ENCODE results near the gene RUSF1.
"Not testable (repeated sequence)": the region's sequence is repeated elsewhere in the genome, so short reads cannot be mapped to it uniquely, and the experiment has no call there.

RUSF1 gene

DNA sequence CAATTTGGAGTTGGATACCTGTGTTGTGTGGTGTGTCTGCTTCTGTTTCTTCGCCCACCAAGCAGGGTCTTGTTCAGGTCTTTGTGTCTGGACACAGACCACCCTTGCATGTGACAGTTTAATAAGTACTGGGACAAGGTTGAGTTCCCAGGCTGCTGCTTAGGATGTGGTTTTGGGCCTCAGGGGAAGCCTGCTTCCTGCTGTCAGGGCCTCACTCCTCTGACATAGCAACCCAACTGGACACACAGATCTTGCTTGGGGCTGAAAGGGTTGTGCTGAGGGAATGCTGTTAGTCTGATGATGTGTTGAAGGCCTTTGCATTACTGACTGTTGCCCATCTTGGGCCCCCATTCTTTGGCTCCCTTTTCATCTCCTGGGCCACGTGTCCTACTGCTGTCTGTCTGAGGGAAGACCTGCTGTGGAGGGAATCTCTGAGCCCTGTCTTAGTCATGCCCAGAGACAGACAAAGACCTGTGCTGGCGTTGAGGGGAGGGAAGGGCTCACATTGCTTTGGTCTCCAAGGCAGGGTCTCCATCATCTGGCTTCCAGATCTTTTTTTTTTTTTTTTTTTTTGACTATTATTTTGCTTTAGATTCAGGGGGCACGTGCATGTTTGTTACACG is 40.9 kb downstream of the RUSF1 start:
- no peak for DNase-seq

DNA sequence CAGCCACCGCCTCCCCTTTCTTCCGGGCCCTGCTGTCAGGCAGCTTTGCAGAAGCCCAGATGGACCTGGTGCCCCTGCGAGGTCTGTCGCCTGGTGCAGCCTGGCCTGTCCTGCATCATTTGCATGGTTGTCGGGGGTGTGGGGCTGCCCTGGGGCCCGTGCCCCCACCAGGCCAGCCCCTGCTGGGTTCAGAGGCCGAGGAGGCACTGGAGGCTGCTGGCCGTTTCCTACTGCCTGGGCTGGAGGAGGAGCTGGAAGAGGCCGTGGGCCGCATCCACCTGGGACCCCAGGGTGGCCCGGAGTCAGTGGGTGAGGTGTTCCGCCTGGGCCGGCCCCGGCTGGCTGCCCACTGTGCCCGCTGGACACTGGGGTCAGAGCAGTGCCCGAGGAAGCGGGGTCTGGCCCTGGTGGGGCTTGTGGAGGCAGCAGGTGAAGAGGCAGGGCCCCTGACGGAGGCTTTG is 41.8 kb downstream of the RUSF1 start:
- no peak for DNase-seq

DNA sequence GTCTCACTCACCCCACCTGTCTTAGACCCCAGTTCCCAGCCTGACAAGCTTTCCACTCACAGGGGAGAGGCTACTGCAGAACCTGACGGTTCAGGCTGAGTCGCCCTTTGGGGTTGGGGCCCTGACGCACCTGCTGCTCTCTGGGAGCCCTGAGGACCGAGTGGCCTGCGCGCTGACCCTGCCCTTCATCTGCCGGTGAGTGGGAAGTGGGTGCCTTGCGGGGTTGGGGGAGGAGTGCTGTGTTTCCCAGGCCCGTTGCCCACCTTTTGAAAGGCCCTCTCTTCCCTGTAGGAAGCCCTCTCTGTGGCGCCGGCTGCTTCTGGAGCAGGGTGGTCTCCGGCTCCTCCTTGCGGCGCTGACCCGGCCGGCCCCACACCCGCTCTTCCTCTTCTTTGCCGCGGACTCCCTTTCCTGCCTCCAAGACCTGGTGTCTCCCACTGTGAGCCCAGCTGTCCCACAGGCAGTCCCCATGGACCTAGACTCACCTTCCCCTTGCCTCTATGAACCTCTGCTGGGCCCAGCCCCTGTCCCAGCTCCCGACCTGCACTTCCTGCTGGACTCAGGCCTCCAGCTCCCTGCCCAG is 42.3 kb downstream of the RUSF1 start:
- no peak for DNase-seq

DNA sequence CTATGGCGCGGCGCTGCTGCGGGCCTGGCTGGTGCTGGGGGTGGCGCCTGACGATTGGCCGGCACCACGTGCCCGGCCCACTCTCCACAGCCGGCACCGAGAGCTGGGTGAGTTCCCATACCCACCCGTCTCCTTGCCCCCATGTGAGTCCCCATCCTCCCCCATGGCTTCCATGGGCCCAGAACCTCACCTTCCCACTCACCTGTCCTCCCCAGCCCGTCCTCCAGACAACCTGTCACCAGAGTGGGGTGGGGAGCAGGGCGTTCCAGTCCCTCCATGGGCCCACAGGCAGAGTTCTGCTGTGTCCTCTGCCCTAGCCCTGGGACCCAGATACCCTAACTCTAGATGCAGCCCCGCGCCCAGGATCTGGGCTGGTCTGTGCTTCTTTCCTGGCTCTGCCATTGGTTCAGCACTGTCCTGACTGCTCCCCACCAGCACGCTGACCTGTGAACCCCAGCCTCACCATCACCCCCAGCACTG is 43.4 kb downstream of the RUSF1 start:
- no peak for DNase-seq

DNA sequence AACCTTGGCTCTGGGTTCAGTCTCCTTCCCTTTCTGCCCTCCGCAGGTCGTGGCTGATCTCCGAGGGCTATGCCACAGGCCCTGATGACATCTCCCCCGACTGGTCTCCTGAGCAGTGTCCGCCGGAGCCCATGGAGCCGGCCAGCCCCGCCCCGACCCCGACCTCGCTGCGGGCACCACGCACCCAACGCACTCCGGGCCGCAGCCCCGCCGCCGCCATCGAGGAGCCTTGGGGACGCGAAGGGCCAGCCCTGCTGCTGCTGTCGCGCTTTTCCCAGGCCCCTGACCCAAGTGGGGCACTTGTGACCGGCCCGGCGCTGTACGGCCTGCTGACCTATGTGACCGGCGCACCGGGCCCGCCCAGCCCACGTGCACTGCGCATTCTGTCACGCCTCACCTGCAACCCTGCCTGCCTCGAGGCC is 43.8 kb downstream of the RUSF1 start:
- no peak for DNase-seq

DNA sequence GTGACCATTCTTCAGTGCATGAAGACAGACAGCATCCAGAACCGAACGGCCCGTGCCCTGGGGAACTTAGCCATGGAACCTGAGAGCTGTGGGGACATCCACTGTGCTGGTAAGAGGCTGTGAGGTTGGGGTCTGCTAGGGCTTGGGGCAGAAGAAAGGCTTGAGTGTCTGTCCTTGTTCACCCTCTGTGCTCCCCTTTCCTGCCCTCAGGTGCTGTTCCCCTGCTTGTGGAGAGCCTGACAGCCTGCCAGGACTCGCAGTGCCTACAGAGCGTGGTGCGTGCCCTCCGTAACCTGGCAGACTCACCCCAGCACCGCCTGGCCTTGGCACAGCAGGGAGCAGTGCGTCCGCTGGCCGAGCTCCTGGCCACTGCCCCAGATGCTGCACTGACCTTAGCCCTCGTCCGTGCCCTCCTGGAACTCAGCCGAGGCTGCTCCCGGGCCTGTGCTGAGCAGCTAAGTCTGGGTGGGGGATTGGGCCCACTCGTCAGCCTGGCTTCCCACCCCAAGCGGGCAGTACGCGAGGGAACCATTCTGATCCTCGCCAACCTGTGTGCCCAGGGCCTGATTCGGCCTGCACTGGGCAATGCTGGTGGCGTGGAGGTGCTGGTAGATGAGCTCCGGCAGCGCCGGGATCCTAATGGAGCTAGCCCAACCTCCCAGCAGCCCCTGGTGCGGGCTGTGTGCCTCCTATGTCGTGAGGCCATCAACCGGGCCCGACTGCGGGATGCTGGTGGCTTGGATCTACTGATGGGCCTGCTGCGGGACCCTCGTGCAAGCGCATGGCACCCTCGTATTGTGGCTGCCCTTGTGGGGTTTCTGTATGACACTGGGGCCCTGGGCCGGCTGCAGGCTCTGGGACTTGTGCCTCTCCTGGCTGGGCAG is 46.0 kb downstream of the RUSF1 start:
- DNase-seq = no peak

DNA sequence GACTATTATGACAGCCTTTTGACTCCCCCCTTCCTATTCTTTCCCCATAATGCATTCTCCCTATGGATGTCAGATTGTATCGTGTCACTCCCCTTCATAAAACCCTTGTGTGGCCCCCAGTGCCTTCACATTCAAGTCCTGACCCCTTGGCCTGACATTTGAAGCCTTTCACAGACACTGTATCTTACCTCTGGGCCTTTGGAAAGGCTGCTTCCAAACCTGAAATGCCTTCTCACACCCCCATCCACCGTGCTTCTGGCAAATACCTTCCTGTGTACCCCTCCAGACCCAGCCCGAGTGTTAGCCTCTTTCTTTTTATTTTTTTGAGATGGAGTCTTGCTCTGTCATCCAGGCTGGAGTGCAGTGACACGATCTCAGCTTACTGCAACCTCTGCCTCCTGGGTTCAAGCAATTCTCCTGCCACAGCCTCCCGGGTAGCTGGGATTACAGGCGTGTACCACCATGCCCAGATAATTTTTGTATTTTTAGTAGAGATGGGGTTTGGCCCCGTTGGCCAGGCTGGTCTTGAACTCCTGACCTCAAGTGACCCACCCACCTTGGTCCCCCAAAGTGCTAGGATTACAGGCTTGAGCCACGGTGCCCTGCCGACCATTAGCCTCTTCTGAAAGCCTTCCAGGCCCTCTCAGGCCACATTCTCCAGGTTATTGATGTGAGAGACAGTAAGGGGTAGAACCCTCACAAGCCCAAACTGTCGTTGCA is 46.8 kb downstream of the RUSF1 start:
- no peak for DNase-seq

DNA sequence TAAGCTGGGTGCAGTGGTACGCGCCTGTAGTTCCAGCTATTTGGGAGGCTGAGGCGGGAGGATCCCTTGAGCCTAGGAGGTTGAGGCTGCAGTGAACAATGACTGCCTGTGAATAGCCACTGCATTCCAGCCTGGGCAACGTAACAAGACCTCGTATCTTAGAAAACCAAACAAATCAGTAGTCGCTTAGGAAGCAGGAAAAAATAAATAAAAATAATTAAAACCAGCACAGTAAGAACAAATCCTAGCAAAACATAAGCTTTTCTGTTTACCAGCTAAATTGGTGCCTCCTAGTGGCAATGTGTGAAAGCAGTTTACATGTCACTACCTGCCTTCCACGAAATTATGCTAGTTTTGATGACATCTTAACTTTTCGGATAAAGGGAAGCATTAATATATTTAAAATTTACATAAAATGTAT is 47.6 kb downstream of the RUSF1 start:
- no peak for DNase-seq

DNA sequence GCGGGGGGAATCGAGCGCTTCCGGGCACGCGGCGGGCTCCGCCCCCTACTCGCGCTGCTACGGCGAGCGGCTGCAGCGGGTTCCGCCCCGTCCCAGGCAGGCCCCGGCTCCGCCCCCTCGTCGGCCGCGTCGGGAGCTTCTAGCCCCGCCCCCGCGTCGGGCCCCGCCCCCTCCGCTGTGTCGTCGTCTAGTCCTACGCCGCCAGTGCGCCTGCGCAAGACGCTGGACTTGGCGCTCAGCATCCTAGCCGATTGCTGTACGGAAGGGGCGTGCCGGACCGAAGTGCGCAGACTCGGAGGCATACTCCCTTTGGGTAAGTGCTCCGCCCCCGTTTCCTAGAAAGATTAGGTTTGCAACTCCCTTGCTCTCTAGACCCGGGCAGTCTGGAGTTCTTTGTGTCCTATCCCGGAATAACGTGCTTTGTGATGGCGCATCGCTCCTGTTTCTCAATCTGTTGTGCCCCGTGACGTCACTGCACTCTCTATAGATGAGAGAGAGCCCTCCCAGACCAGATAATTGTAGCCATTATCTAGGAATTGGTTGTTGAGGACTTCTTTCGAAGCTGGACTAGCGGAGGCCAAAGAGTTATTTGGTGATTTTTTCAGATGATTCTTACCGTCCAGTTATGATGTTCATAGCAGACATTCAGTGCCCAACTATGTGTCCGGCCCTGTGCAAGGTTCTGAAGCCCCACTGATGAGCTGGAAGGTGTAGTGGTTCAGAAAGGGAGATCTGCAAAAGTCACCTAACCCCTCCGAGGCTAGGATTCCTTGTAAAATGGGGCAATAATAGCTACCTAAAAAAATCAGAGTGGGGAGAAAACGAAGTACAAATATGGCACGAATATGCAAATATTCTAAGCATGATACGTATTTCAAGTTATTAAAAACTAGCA is 48.3 kb downstream of the RUSF1 start:
- DNase-seq = peak; percentile 76

DNA sequence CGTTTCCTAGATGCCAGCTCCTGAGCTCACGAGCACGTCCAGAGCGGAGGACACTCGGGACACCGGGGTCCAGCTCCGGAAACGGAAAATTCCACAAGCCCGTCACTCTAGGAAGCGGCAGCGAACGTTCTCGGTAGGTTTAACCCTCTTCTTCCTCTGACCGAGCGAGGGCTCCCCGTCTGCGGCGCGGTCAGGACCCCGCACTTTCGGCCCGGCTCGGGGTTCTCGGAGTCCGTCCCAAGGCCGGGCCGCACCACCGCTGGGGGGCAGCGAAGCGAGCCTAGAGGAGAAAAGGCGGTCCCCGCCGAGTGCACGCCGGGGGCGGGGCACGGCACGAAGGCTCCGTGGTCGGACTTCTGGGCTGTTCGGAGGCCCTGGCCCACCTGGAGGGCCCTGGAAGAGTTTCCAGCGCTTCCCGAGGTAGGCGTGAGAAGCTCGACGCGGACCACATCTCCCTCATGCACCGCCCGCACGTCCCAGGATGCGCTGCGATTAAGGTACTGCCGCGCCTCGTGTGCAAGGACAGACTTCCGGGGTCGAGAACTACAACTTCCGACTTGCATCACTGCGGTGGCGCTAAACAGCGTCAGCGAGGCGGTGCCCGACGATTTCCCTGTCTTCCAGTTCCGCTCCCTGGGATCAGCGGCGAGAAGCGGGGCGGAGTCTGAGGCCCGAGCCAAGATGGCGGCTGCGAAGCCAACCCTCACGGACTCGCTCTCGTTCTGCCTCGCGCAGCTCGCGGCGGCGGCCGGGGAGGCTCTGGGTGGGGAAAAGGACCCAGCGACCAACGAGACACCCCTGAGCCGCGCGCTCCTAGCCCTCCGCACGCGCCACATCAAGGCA is 49.1 kb downstream of the RUSF1 start, which contains the start of gene ARMC5:
TSS of gene ARMC5 (plus strand) at position 658 of the 843 bp plus-strand sequence. CDS start at position 682, 24 bp downstream.
- peak; percentile 93 for DNase-seq

DNA sequence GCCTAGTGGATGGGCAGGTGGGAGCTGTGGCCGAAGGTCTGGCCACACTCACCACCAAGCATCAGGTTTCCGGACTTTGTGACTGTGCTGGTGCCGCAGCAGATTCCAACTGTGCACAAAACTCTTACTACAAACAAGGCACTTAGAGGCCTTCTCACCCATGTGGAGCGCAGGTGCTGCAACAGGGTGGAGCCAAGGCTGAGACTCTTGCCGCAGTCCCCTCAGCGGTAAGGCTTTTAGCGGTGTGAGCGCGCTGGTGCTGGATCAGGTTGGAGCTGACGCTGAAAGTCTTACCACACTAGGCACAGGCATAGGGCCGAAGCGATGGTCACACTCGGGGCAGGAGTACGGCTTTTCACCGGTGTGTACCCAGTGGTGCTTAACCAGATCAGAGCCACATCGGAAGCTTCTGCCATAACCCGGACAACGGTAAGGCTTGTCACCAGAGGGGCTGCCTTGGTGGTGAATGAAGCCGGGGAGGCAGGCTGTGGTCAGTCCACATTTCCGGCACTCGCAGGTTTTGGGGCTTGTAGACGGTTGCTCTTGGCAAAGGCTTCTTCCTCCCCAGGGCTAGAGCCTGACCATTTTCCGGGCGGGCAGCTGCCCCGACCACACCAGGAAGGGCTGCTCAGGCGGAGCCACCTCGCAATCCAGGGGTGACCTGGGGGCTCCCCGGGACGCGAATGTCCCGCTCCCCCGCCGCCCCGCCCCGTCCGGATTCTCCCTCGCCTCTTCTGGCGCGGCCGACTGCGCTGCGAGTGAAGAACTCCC is 49.9 kb downstream of the RUSF1 start:
- DNase-seq = peak; percentile 11

DNA sequence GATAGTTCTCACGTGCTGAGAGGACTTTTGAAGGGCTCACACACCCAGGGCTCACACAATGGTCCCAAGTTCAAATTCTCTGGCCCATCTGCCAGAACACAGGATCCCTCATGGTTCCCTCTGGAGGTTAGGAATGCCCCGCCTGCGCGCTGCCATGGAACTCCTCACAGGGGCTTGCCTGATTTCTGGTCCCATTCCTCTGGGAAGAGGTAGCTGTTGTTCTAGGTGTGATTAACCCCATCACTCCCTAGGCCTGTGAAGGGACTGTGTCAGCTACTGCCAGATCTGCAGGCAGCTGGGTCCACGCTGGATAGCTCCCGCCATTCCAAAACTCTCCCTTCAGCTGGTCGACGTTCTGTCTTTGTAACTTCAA is 51.2 kb downstream of the RUSF1 start:
- DNase-seq = no peak

DNA sequence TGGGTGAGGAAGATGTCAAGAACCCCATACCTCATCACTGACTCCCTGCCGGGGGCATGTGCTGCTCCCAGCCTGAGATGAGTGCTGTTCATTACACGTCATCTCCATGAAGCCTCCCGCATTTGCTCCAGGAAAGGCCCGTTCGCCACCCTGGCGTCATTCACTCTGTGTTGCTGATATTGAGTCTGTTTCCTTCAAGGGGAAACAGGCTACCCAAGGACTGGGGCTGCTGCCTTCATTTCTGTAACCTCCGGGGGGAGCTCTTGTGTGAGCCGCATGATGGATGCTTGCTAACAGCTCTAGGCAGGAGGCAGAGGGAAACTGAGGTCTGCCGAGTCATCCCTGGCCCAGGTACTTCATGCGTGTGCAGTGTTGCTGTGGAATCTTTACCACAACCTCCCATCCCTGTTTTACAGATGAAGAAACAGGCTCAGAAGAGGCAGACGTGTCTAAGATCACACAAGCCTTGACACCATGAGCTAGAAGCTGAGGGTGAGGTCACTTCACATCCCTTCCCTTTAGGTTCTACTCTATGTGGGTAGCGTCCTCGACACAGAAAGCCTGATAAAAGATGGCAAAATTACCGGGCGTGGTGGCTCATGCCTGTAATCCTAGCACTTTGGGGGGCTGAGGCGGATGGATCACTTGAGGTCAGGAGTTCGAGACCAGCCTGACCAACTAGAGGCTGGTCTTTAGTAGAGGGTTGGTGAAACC is 52.4 kb downstream of the RUSF1 start:
- no peak for DNase-seq

DNA sequence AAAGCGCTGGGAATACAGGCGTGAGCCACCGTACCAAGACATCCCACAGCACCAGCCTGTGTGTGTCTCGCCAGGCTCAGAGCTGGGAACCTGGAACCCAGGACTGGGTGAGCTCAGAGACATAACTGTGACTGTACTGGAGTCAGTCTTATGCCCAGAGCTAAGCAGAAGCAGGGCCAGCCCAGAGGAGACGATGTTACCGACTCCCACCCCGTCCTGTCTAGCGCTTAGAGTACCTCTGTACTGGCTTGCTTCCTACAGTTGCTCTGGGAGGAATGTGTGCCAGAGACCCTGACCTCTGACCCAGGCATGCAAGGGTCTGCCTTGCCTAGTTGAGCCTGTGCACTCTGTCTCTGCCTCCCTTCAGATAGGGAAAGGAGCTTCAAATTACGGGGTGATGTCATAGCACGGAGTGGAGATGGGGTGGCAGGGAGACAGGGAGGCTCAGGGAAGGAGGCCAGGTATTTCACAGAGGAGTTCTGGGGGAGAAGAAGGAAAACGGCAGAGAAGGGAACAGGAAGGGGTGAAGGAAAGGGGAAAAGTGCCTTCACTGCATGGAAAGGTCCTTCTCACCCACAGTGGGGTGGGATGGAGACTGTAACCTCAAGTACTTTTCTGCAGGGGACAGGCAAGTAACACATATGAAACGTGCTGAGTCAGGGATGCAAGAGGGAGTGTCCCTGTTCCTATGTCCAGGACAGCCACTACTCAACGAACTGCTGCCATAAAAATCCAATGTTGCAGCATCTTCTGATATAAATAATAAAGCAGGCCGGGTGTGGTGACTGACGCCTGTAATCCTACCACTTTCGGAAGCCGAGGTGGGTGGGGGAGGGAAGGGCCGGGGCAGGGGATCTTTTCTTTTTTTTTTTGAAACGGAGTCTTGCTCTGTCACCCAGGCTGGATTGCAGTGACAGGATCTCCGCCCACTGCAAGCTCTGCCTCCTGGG is 54.7 kb downstream of the RUSF1 start:
- DNase-seq = no peak

DNA sequence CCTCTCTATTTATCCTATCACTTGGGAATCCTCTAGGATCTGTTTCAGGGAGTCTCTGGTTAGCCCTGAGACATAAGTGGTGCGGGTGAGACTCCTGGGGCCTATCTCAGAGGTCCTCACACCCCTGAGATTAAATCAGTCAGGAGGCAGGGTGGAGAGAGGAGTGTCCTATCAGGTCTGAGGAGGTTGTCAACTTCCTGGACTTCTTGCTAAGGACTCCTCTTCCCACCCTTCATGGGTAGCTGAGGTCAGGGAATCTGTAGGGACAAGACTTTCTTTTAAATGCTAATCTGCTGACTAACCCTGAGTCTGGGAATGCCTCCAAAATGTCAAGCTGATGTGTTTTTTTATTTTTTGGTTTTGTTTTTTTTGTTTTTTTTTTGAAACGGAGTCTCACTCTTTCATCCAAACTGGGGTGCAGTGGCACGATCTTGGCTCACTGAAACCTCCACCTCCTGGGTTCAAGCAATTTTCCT is 55.5 kb downstream of the RUSF1 start:
- DNase-seq = no peak

DNA sequence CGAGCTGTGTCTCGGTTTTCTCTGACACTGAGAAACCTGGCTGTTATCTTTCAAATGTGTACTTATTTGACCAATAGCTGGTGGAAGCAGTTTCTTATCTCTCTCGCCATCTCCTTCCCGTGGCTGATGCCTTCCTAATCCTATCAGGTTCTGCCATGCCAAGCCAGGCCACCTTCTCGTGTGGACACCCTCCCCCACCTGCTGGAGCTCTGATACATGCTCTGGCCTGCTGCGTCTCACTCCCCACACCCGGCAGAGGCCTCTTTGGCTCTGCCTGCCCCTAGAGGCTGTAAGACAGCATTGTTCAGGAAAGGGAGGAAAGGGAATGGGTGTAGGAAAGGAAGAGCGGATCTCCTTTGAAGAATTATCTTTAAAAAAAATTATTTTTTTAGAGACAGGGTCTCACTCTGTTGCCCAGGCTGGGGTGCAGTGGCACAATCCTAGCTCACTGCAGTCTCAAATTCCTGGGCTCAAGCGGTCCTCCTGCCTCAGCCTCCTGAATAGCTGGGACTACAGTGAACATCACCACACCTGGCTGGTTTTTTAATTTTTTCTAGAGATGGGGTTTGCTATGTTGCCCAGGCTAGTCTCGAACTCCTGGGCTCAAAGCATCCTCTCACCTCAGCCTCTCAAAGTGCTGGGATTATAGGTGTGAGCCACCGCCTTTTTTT is 56.4 kb downstream of the RUSF1 start:
- DNase-seq = no peak

DNA sequence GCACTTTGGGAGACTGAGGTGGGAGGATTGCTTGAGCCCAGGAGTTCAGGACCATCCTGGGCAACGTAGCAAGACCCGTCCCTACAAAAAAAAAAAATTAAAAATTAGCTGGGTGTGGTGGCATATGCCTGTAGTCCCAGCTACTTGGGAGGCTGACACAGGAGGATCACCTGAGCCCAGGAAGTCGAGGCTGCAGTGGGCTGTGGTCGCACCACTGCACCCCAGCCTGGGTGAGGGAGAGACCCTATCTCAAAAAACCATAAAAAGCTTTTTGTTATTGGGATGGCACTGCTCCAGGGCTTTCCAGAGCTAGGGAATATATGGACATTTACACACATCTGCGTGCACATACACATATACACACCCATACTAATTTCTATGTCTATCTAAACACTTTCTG is 57.0 kb downstream of the RUSF1 start:
- DNase-seq = no peak

DNA sequence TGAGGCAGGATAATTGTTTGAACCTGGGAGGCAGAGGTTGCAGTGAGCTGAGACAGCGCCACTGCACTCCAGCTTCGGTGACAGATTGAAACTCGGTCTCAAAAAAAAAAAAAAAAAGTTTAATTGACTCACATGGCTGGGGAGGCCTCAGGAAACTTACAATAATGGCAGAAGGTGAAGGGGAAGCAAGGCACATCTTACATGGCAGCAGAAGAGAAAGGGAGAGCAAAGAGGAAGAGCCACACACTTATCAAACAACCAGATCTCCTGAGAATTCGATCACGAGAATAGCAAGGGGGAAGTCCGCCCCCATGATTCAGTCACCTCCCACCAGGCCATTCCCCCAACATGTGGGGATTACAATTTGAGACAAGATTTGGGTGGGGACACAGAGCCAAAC is 62.3 kb downstream of the RUSF1 start:
- not testable (repeated sequence) for DNase-seq
